ENCODE results near the gene SF3A2.

Gene SF3A2

DNA sequence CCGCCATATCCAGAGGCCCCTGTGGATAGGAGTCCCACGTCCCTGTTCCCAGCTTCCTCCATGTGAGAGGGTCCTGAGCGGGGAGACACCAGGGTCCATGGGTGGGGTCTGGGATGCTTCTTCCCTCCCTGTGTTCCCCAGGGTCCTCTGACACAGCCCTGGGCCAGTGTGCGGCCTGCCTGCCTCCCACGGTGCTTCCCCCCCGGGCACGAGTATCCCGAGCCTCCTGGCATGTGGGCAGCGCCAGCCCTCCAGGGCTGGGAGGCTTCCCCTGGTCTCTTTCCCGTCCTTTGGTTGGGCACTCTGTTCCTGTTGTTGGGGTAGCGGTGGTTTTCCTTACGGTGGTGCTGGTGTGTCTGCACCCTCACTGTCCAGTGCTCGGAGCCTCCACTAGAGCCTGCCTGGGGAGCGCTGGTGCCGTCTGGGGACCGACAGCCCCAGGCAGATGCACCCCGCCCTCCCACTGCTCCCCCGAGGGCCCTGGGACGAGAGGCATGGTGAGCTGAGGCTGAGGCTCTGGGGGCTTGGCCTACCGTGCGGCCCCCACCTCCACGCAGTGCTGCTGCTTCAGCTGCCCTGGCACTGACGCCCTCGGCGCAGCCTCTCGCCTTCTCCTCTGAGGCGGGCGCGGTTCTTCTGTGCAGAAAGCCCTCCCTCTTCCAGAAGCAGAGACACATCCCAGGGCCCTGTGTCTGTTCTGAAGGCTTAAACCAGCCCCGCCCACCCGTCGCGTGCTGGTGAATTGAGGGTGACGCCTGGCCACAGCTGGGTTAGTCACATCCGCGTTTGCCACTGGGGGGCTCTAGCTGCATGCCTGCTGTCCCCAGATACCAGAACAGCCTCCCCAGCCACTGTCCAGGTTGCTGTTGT is 28.4 kb upstream of the SF3A2 start:
- DNase-seq = peak; percentile 22

GRCh38 chr19:2208975-2209374 is 27.6 kb upstream of the SF3A2 start:
- no peak for DNase-seq

DNA sequence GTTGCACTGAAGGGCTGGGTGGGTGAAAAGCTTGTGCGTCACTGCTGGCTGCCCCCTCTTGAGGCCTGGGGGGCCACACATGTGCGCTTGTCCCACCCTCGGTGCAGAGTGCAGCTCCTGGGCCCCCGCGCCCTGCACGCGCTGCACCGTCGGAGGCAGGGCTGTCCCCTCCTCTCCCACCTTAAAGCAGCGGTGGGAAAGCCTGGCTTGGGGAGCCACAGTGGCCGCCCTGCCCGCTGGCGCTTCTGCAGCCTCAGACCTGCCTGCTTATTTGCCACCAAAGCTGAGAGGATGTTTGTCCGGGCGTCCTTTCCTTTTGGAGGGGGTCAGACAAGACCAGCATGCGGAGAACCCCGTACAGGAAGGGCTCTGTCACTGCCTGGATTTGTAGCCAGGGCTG is 27.2 kb upstream of the SF3A2 start:
- no peak for DNase-seq

DNA sequence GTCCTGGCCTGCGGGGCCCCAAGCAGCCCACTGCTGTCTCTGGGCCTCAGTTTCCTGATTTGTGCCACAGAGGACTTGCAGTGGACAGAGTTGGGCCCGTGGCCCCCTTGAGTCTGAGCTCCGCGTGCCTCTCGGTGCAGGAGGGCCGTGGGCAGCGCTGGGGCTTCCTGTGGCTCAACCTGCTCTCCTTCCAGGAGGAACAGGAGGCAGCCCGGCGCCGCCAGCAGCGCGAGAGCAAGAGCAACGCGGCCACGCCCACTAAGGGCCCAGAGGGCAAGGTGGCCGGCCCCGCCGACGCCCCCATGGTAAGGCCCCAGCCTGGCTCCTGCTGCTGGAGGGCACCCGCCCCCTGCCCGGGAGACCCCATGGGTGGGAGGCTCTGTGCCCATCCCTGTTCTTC is 26.4 kb upstream of the SF3A2 start:
- DNase-seq = no peak

DNA sequence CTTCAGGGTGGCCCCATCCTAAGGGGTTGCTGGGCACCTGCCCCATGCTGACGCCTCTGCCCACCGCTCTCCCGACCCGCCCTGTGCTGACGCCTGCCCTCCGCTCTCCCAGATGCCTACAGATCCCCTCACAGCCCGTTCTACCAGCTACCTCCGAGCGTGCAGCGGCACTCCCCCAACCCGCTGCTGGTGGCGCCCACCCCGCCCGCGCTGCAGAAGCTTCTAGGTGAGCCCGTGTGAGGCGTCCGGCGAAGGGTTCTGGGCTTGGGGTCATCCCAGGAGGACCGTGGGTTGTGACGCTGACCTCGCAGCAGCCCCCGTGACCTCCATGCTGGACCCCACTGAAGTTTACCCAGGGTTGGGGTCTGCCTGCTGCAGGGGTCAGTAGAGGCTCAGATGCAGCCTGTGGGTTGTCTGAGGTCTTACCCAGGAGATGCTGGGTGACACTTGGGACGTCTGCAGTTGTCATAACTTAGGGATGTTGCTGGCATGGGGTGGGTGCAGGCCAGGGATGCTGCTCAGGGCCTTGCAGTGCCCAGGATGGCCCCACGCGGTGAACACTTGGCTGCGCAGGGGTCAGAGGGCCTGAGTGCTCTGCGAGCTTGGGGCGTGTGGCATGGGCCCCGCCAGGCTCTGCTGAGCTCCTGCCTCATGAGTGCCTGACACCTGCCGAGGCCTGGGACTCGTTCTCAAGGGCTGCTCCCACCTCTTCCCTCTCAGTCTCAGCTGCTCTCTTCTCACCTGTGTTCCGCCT is 25.5 kb upstream of the SF3A2 start:
- no peak for DNase-seq

DNA sequence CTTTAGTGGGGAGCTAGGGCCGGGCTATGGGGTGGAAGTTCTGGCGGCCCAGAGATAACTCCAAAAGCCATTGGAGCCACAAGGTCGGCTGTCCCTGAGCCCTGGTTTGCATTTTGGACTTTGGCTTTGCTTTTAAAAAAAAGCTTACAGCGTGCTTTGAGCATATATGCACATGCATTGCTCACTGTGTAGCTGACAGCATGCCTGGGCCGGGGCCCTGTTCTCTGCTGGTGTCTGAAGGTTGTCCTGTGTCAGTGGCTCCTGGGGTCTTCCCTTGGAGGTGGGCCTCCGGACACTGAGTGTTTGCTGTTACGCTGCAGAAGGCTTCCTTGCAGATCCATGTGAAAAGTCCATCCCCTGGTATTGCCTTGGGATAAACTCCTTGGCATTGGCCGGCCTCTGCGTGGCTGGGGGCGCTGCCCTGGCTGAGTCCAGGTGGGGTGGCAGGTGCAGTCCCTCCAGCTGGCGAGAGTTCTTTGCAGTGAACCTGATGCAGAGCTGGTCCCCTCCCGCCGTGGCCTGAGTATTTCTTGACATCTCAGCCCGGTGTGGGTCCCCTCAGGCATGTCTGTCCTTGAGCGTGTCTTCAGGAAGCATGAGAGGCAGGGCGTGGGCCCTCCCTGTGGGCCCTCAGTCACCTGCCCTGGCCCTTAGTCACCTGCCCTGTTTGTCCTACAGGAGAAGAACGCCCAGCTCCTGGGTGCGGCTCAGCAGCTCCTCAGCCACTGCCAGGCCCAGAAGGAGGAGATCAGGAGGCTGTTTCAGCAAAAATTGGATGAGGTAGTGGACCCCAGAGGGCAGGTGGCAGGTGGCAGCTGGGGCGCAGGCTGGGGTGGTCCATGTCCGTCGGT is 23.5 kb upstream of the SF3A2 start:
- DNase-seq = no peak

DNA sequence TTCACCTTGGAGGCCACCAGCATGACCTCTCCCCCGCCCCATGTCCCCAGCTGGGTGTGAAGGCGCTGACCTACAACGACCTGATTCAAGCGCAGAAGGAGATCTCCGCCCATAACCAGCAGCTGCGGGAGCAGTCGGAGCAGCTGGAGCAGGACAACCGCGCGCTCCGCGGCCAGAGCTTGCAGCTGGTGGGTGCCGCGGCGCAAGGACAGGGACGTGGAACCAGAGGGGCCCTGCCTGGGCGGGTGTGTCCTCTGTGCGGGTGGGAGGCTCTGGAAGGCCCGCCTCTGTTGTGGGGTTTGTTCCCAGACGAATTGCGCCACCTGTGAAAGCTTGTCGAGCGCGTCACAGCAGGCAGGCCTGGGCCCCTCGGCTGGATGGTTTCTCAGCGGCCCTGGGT is 22.8 kb upstream of the SF3A2 start:
- no peak for DNase-seq

DNA sequence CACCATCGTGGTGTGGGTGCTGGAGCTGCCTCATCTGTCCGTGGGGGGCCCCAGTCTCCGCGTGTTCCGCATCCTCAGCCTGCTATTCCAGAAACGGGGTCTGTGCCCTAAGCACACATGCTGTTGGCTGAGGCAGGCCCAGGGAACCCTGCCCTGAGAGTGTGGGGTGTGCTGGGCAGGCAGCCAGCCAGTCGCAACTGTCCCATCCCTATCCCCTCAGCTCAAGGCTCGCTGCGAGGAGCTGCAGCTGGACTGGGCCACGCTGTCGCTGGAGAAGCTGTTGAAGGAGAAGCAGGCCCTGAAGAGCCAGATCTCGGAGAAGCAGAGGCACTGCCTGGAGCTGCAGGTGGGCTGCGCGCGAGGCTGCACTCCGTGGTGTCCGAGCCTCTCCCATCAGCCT is 22.4 kb upstream of the SF3A2 start:
- no peak for DNase-seq

DNA sequence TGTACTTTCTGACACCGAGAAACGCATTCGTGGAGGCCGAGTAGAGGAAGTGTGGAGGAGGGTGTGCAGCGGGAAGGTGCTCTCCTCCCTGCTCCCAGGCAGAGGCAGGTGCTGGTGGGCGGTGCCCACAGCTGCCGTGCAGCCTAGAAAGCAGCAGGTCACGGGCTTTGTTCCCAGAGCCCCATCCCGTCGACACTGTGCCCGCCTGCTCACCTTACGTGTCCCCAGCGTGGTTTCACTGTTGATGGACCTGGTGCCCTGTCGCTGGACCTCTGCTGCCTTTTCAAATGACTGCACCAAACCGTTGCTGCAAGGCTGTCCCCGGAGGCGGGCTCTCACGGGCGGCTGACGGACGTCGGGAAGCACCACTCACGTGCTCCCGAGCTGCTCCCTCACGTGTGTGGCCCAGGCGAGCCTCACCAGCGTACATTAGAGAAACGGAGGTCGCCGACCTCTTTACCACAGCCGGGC is 21.3 kb upstream of the SF3A2 start:
- no peak for DNase-seq

DNA sequence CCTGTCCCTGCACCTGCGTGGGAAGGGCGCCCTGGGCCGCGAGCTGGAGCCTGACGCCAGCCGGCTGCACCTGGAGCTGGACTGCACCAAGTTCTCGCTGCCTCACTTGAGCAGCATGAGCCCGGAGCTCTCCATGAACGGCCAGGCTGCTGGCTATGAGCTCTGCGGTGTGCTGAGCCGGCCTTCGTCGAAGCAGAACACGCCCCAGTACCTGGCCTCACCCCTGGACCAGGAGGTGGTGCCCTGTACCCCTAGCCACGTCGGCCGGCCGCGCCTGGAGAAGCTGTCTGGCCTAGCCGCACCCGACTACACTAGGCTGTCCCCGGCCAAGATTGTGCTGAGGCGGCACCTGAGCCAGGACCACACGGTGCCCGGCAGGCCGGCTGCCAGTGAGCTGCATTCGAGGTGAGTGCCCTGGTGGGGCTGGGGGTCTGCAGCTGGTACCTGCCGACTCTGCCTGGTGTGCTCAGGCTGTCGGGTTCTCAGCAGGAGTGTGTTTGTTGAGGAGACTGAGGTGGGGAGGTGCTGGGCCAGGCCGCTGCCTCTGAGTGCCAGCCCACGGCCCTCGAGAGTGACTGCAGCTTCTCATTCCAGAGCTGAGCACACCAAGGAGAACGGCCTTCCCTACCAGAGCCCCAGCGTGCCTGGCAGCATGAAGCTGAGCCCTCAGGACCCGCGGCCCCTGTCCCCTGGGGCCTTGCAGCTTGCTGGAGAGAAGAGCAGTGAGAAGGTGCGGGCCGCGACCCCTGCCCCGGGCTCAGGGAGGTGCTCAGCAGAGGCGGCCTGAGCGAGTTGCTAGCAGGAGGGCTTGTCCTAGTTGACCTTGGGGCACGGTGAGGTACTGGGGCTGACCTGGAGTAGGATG is 20.0 kb upstream of the SF3A2 start:
- no peak for DNase-seq

DNA sequence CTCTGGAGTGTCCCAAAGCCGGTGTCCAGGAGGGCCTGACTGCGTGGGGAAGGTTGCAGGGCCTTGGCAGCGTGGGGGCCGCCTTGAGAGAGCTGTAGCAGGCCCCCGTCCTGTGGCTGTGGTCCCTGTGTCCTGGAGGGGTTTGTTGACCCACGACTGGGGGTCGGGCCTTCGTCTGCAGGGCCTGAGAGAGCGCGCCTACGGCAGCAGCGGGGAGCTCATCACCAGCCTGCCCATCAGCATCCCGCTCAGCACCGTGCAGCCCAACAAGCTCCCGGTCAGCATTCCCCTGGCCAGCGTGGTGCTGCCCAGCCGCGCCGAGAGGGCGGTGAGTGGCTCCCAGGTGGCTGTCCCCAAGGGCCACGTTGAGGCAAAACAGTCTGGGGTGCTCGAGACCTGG is 19.0 kb upstream of the SF3A2 start:
- no peak for DNase-seq

DNA sequence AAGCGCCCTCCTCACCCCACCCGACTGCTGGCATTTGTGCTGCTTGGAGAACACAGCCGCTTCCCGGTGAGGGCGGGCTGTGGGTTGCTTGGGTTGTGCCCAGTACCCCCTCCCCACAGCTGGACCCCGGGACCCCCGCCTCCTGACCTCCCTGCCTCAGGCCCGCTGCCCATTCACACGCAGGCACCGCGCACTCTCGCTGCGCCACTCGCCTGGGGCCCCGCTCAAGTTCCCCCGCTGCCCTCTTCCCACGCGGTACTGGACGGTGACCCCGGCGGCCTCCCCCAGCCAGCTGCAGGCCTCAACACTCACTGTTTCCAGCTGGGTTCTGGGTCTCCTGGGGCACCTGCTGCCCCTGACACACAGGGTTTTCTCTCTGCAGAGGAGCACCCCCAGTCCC is 16.9 kb upstream of the SF3A2 start:
- no peak for DNase-seq

GRCh38 chr19:2221250-2221831 is 15.3 kb upstream of the SF3A2 start:
- DNase-seq = no peak

GRCh38 chr19:2221918-2222317 is 14.7 kb upstream of the SF3A2 start:
- no peak for DNase-seq

GRCh38 chr19:2223391-2223790 is 13.2 kb upstream of the SF3A2 start:
- no peak for DNase-seq

- DNase-seq = peak; percentile 66
Measured at GRCh38 chr19:2223959-2224358, 12.7 kb upstream of the SF3A2 start.

GRCh38 chr19:2224754-2225349 is 11.8 kb upstream of the SF3A2 start:
- no peak for DNase-seq

- DNase-seq = no peak
Measured at GRCh38 chr19:2225415-2226050, 11.1 kb upstream of the SF3A2 start.

DNA sequence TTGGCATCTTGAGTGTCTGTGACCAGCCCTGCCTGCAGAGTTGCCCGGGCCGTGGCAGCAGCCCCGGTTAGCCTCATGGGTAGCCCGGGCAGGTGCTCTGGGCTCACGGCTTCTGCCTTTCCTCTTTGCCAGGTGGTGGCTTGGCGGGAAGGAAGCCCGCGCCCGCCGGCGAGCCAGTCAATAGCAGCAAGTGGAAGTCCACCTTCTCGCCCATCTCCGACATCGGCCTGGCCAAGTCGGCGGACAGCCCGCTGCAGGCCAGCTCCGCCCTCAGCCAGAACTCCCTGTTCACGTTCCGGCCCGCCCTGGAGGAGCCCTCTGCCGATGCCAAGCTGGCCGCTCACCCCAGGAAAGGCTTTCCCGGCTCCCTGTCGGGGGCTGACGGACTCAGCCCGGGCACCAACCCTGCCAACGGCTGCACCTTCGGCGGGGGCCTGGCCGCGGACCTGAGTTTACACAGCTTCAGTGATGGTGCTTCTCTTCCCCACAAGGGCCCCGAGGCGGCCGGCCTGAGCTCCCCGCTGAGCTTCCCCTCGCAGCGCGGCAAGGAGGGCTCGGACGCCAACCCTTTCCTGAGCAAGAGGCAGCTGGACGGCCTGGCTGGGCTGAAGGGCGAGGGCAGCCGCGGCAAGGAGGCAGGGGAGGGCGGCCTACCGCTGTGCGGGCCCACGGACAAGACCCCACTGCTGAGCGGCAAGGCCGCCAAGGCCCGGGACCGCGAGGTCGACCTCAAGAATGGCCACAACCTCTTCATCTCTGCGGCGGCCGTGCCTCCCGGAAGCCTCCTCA is 10.4 kb upstream of the SF3A2 start:
- DNase-seq = no peak

DNA sequence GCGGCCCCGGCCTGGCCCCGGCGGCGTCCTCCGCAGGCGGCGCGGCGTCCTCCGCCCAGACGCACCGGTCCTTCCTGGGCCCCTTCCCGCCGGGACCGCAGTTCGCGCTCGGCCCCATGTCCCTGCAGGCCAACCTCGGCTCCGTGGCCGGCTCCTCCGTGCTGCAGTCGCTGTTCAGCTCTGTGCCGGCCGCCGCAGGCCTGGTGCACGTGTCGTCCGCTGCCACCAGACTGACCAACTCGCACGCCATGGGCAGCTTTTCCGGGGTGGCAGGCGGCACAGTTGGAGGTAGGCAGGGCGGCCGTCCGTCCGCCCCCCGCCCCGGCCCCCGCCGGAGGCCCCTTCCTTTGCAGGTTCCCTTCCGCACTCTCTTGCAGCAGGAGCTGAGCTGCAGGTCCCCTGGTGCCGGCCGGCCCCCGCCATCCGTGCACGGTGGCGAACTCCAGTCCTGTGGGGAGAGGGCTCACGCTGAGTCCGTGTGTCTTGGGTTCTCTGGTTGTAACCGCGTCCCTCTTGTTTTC is 9.7 kb upstream of the SF3A2 start:
- DNase-seq = no peak
